Airway epithelial cell (primary cell): ENCODE measurements around the gene NAA11. TPM values are rescaled to one million over a fixed set of nuclear protein-coding genes. Genes with fewer than 3 reads are reported as not detected.

ENCODE experiments used
- total RNA-seq: library from RNA; depleted of rRNA; stranded (reverse); fragments of >200 nt; gene quantifications from 2 replicates; pipeline ENCODE4 v1.2.3, GENCODE V29; 2015

NAA11 gene
- total RNA-seq = not detected in 2 replicates

GRCh38 chr4:79325864-79326328 is at the start of gene NAA11:
TSS of gene NAA11 (minus strand) at chr4:79326061. CDS start at chr4:79325877, 184 bp downstream.

Other genes with a start within 250 kb of the NAA11 start
- gene GK2, start 82.2 kb upstream of the NAA11 start, total RNA-seq = not detected in 2 replicates